ENCODE measurements around the gene KIDINS220.

- TF ChIP-seq RXRA (CRISPR knock-in tag; IDR thresholded peaks at IDR 0.05) (peak; percentile 44), ZBTB4 (CRISPR knock-in tag; IDR thresholded peaks at IDR 0.05; ENCODE audit: borderline replicate concordance) (no peak), ZNF816 (CRISPR knock-in tag; IDR thresholded peaks at IDR 0.05; ENCODE audit: borderline replicate concordance) (0 out of 2 replicates have a peak, but pooled peaks have one; percentile 36), ARNT (IDR thresholded peaks at IDR 0.05) (no peak), TRIM24 (CRISPR knock-in tag; IDR thresholded peaks at IDR 0.05) (no peak), CTCF (CRISPR knock-in tag; IDR thresholded peaks at IDR 0.05) (0 out of 2 replicates have a peak, but pooled peaks have one; percentile 19), SRF (IDR thresholded peaks at IDR 0.05; ENCODE audit: low read depth, low read length) (no peak), FOSL1 (CRISPR knock-in tag; IDR thresholded peaks at IDR 0.05; ENCODE audit: borderline replicate concordance) (no peak), POLR2AphosphoS5 (IDR thresholded peaks at IDR 0.05; ENCODE audit: low read depth, low read length) (peak; percentile 95), MNT (IDR thresholded peaks at IDR 0.05) (peak; percentile 41), MYC (CRISPR knock-in tag; IDR thresholded peaks at IDR 0.05; ENCODE audit: borderline replicate concordance) (peak; percentile 53; the same call in 1 of the 2 replicates), ZNF44 (CRISPR knock-in tag; IDR thresholded peaks at IDR 0.05) (no peak)
Observed at GRCh38 chr2:8836971-8837794, at the start of gene KIDINS220.

All from HepG2 (cell line).